Measurements from ENCODE around the gene MCCD1. TPM values are rescaled to one million over a fixed set of nuclear protein-coding genes. Genes with fewer than 3 reads are reported as not detected.

MCCD1 gene
- total and polyA plus RNA-seq, 8 donors = not detected

DNA sequence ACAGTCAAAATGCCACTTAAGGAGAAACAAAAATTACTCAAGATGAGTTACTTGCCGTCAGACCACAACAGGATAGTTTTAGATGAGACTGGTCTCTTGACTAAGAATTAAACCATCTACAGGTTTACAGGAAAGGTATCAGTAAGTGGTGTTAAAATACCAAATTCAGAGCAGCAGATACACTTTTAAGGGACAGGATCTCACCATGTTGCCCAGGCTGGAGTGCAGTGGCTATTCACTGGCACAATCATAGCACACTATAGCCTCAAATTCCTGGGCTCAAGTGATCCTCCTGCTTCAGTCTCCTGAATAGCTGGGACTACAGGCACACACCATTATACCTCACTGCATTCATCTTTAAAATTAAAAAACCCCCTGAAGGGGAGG, 4.7 kb downstream of the MCCD1 start:
- Histone ChIP-seq H3K4me1 (peaks cover 3 to 12% (median 10%) of the 10 kb centered on the region in 3 donors), H3K27me3 (no peaks in the 10 kb centered on the region), H3K27ac (no peak overlapping the region), H3K36me3 (peaks cover 17 to 84% (median 59%) of the 10 kb centered on the region in 3 donors), H3K4me3 (no peak overlapping the region), H3K9me3 (no peaks in the 10 kb centered on the region)
- WGBS, 2 donors = 96 to 100% methylated on average over 1 of the region's 1 CpG
- intact Hi-C loops (cut with DNase I) = no loop called here
- FAIRE-seq = no peak
- no peak for ATAC-seq
- TF ChIP-seq, protein P1, sequence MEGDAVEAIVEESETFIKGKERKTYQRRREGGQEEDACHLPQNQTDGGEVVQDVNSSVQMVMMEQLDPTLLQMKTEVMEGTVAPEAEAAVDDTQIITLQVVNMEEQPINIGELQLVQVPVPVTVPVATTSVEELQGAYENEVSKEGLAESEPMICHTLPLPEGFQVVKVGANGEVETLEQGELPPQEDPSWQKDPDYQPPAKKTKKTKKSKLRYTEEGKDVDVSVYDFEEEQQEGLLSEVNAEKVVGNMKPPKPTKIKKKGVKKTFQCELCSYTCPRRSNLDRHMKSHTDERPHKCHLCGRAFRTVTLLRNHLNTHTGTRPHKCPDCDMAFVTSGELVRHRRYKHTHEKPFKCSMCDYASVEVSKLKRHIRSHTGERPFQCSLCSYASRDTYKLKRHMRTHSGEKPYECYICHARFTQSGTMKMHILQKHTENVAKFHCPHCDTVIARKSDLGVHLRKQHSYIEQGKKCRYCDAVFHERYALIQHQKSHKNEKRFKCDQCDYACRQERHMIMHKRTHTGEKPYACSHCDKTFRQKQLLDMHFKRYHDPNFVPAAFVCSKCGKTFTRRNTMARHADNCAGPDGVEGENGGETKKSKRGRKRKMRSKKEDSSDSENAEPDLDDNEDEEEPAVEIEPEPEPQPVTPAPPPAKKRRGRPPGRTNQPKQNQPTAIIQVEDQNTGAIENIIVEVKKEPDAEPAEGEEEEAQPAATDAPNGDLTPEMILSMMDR (IDR thresholded peaks at IDR 0.05) = no peak
- no peak for DNase-seq

DNA sequence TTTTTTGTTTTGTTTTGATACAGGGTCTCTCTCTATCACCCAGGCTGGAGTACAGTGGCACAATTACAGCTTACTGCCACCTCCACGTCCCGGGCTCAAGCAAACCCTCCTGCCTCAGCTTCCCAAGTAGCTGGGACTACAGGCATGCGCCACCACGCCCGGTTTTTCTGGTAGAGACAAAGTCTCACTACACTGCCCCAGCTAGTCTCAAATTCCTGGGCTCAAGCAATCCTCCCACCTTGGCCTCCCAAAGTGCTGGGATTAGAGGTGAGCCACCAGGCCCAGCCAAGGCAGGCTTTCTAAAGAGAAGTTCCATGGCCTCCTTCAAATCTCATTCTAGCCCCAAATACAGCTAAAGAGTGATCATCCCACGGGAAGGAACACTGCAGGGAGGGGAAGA, 5.2 kb downstream of the MCCD1 start:
- Histone ChIP-seq H3K4me3 (no peak overlapping the region), H3K9me3 (no peaks in the 10 kb centered on the region), H3K36me3 (peaks cover 17 to 87% (median 59%) of the 10 kb centered on the region in 3 donors), H3K4me1 (peaks cover 8 to 18% (median 15%) of the 10 kb centered on the region in 3 donors), H3K27ac (no peak overlapping the region), H3K27me3 (no peaks in the 10 kb centered on the region)
- intact Hi-C loops (cut with DNase I) = no loop called here
- TF ChIP-seq, protein P1 (IDR thresholded peaks at IDR 0.05) = no peak
- no peak for FAIRE-seq
- no peak for DNase-seq
- no peak for ATAC-seq
- WGBS, 2 donors = 94% methylated on average over 6 of the region's 6 CpGs

DNA sequence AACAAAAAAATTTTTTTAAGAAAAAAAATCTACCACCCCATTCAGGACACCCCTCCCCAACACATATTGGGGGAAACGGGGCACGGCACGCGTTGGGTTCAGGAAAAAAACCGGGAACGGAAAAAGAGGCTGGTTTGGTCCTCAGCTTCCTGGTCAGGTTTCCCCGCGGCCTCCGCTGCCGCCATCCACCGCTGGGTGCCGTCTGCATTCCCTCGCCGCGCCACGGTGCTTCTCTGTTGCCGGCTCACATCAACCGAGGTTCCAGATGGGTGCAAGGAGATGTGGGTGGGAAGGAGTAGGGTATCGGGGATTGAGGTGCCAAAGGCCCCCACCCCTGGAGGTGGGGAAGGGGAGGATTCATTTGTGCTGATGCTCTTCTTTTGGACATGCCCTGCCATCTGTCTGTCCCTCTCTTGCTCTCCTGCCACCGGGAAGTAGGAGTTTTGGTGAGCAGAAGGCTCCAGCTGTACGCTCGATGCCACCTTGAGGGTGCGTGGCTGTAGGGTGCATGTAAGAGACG, 5.8 kb downstream of the MCCD1 start:
- no peaks in the 10 kb centered on the region for H3K9me3 ChIP-seq
- H3K4me1 ChIP-seq = peaks cover 13 to 21% (median 17%) of the 10 kb centered on the region in 3 donors
- TF ChIP-seq, protein P1 (IDR thresholded peaks at IDR 0.05) = no peak
- H3K36me3 ChIP-seq = peaks cover 17 to 88% (median 60%) of the 10 kb centered on the region in 3 donors
- FAIRE-seq = no peak
- ATAC-seq = no peak
- no peak overlapping the region for H3K27ac ChIP-seq
- WGBS, 2 donors = 89% methylated on average over 24 of the region's 24 CpGs
- no peaks in the 10 kb centered on the region for H3K27me3 ChIP-seq
- intact Hi-C loops (cut with DNase I) = no loop called here
- no peak overlapping the region for H3K4me3 ChIP-seq
- DNase-seq = no peak

DNA sequence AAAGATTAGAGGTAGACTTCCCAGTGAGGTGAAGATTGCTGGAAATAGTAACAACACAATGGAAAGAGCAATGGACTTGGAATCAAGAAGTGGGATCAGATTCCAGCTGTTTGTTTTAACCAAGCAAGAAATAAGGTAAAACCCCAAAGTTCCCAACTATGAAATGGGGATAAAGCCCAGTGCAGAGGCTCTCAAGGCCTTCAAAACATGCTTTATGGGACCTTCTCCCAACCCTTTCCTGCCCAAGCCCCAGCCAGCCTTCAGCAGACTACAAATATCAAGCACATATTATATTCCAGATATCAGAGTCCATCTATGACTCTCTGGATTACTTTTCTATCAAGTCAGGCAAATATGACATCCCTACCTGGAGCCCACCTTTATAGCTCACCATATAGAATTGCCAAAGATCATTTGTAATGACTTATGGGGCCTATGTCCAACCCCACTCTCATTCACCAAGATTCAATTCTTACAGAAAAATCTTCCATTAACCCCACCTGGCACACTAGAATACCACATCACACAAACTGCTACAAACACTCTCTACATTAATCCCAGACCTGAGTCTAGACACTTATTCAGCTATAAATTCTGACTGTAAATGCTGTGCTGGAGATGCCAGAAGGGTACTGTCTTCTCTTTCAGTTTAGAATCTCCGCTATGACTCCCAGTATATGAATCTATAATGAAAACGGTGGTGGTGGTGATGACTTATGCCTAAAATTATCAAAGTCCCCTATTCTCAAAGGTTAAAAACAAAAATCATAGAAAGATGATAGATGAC, 7.0 kb downstream of the MCCD1 start:
- FAIRE-seq (no peak), ATAC-seq (no peak), DNase-seq (no peak)
- Histone ChIP-seq H3K4me3 (no peak overlapping the region), H3K36me3 (peaks cover 17 to 86% (median 61%) of the 10 kb centered on the region in 3 donors), H3K27ac (no peak overlapping the region), H3K9me3 (no peaks in the 10 kb centered on the region), H3K4me1 (peaks cover 18 to 24% (median 18%) of the 10 kb centered on the region in 3 donors), H3K27me3 (no peaks in the 10 kb centered on the region)
- intact Hi-C loops (cut with DNase I) = no loop called here
- 22 to 33% methylated on average over 2 of the region's 2 CpGs for WGBS, 2 donors
- TF ChIP-seq, protein P1 (IDR thresholded peaks at IDR 0.05) = no peak

Measured in pancreas (tissue), 10 donors.